WTC11 (cell line): ENCODE data around the gene CYLC2.

Source experiments
- FOXK1 ChIP-seq: sonication (generic); formaldehyde crosslinking; IDR thresholded peaks from 2 replicates; pipeline ENCODE4 v1.8.0; 2022; ENCODE audit warnings: mild to moderate bottlenecking, moderate library complexity, missing genetic modification reagents
- OVOL2 ChIP-seq: fragments of 250-450 bp; sonication (Bioruptor Pico); IDR thresholded peaks from 2 replicates; pipeline ENCODE4 v1.9.0; 2021; ENCODE audit warnings: mild to moderate bottlenecking, borderline replicate concordance
- ZNF263 ChIP-seq: sonication (generic); formaldehyde crosslinking; IDR thresholded peaks from 2 replicates; pipeline ENCODE4 v1.8.1; 2022; ENCODE audit warnings: low read depth, mild to moderate bottlenecking, moderate library complexity, missing genetic modification reagents
- ZNF317 ChIP-seq: sonication (generic); formaldehyde crosslinking; IDR thresholded peaks from 2 replicates; pipeline ENCODE4 v1.8.1; 2023; ENCODE audit warnings: low read depth, mild to moderate bottlenecking, moderate library complexity, missing genetic modification reagents, borderline replicate concordance
- ZNF416 ChIP-seq: fragments of 250-450 bp; sonication (Bioruptor Pico); IDR thresholded peaks from 2 replicates; pipeline ENCODE4 v1.9.0; 2021; ENCODE audit warnings: mild to moderate bottlenecking, inconsistent platforms
- TF ChIP-seq, protein P1 (sequence below): sonication (generic); formaldehyde crosslinking; IDR thresholded peaks from 2 replicates; pipeline ENCODE4 v1.8.1; 2023; ENCODE audit warnings: mild to moderate bottlenecking, missing genetic modification reagents, moderate library complexity
- TF ChIP-seq, protein P2 (sequence below): fragments of 200-600 bp; IDR thresholded peaks from 2 replicates; pipeline ENCODE4 v1.8.0; 2022; ENCODE audit warnings: antibody characterized with exemption
- TF ChIP-seq, protein P3 (sequence below): sonication (generic); formaldehyde crosslinking; IDR thresholded peaks from 2 replicates; pipeline ENCODE4 v1.8.0; 2022; ENCODE audit warnings: mild to moderate bottlenecking, missing genetic modification reagents
- TF ChIP-seq, protein P4 (sequence below): sonication (generic); formaldehyde crosslinking; IDR thresholded peaks from 2 replicates; pipeline ENCODE4 v1.8.0; 2022; ENCODE audit warnings: mild to moderate bottlenecking, missing genetic modification reagents
- TF ChIP-seq, protein P5 (sequence below): sonication (generic); formaldehyde crosslinking; IDR thresholded peaks from 2 replicates; pipeline ENCODE4 v1.8.1; 2022; ENCODE audit warnings: mild to moderate bottlenecking, missing genetic modification reagents, moderate library complexity, borderline replicate concordance

DNA sequence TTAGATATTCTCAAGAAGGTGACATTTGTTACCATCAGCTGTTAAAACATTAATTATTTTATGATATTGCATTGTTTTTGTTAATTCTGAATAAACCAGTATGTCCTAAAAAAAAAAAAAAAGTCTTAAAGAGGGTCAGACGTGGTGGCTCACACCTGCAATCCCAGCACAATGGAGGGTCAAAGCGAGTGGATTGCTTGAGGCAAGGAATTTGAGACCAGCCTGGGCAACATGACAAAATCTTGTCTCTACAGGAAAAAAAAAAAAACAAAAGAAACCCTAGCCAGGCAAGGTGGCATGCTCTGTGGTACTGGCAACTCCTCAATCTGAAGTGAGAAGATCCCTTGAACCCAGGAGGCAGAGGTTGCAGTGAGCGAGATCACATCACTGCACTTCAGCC is 46.8 kb downstream of the CYLC2 start:
- TF ChIP-seq, protein P1, sequence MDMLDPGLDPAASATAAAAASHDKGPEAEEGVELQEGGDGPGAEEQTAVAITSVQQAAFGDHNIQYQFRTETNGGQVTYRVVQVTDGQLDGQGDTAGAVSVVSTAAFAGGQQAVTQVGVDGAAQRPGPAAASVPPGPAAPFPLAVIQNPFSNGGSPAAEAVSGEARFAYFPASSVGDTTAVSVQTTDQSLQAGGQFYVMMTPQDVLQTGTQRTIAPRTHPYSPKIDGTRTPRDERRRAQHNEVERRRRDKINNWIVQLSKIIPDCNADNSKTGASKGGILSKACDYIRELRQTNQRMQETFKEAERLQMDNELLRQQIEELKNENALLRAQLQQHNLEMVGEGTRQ (CRISPR knock-in tag): no peak
- TF ChIP-seq OVOL2 (no peak), ZNF317 (CRISPR knock-in tag) (no peak), FOXK1 (CRISPR knock-in tag) (no peak), ZNF416 (no peak), ZNF263 (CRISPR knock-in tag) (no peak)
- TF ChIP-seq, protein P2, sequence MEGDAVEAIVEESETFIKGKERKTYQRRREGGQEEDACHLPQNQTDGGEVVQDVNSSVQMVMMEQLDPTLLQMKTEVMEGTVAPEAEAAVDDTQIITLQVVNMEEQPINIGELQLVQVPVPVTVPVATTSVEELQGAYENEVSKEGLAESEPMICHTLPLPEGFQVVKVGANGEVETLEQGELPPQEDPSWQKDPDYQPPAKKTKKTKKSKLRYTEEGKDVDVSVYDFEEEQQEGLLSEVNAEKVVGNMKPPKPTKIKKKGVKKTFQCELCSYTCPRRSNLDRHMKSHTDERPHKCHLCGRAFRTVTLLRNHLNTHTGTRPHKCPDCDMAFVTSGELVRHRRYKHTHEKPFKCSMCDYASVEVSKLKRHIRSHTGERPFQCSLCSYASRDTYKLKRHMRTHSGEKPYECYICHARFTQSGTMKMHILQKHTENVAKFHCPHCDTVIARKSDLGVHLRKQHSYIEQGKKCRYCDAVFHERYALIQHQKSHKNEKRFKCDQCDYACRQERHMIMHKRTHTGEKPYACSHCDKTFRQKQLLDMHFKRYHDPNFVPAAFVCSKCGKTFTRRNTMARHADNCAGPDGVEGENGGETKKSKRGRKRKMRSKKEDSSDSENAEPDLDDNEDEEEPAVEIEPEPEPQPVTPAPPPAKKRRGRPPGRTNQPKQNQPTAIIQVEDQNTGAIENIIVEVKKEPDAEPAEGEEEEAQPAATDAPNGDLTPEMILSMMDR: no peak
- TF ChIP-seq, protein P3, sequence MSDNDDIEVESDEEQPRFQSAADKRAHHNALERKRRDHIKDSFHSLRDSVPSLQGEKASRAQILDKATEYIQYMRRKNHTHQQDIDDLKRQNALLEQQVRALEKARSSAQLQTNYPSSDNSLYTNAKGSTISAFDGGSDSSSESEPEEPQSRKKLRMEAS (CRISPR knock-in tag): no peak
- TF ChIP-seq, protein P4, sequence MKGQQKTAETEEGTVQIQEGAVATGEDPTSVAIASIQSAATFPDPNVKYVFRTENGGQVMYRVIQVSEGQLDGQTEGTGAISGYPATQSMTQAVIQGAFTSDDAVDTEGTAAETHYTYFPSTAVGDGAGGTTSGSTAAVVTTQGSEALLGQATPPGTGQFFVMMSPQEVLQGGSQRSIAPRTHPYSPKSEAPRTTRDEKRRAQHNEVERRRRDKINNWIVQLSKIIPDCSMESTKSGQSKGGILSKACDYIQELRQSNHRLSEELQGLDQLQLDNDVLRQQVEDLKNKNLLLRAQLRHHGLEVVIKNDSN (CRISPR knock-in tag): no peak
- TF ChIP-seq, protein P5, sequence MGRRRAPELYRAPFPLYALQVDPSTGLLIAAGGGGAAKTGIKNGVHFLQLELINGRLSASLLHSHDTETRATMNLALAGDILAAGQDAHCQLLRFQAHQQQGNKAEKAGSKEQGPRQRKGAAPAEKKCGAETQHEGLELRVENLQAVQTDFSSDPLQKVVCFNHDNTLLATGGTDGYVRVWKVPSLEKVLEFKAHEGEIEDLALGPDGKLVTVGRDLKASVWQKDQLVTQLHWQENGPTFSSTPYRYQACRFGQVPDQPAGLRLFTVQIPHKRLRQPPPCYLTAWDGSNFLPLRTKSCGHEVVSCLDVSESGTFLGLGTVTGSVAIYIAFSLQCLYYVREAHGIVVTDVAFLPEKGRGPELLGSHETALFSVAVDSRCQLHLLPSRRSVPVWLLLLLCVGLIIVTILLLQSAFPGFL (CRISPR knock-in tag): no peak
